SU-DHL-6 (cell line): ENCODE measurements around the gene BBX.

Experiments
- H2AFZ ChIP-seq: fragments of 200-600 bp; sonication (generic); 2 replicates; pipeline ENCODE4 v1.6.1; 2014; ENCODE audit warnings: low read depth, mild to moderate bottlenecking, moderate library complexity, mixed read lengths, antibody characterized with exemption, low read length; ENCODE audit not compliant: severe bottlenecking
- H3F3A ChIP-seq: fragments of 200-600 bp; shearing (Covaris generic); 2 replicates; pipeline ENCODE4 v1.6.0; 2016; ENCODE audit warnings: antibody characterized with exemption, mild to moderate bottlenecking; ENCODE audit not compliant: insufficient read depth
- H3K27ac ChIP-seq: fragments of 200-600 bp; sonication (generic); 2 replicates; pipeline ENCODE4 v1.5.1; 2016; ENCODE audit warnings: low read depth, mild to moderate bottlenecking, low read length, moderate library complexity, mixed read lengths
- H3K27me3 ChIP-seq: fragments of 200-600 bp; sonication (generic), shearing (Covaris generic); 2 replicates; pipeline ENCODE4 v1.6.0; 2014; ENCODE audit warnings: mild to moderate bottlenecking, low read length
- H3K36me3 ChIP-seq: fragments of 200-600 bp; sonication (generic); 2 replicates; pipeline ENCODE4 v1.6.1; 2014; ENCODE audit warnings: mild to moderate bottlenecking, low read length, mixed read lengths
- H3K4me2 ChIP-seq: fragments of 300-600, 200-600 bp; shearing (Covaris generic), sonication (generic); 2 replicates; pipeline ENCODE4 v1.6.0; 2014; ENCODE audit warnings: low read length, low read depth, mild to moderate bottlenecking; ENCODE audit not compliant: poor library complexity, severe bottlenecking
- H3K4me3 ChIP-seq: fragments of 200-600 bp; sonication (generic); 2 replicates; pipeline ENCODE4 v1.5.1; 2014; ENCODE audit warnings: antibody characterized with exemption, low read length, mild to moderate bottlenecking, mixed read lengths; ENCODE audit not compliant: insufficient read depth, poor library complexity, severe bottlenecking
- H3K79me2 ChIP-seq: fragments of 200-600 bp; sonication (generic); 2 replicates; pipeline ENCODE4 v1.6.1; 2014; ENCODE audit warnings: mild to moderate bottlenecking, low read length, moderate library complexity; ENCODE audit not compliant: insufficient read depth
- H3K9ac ChIP-seq: fragments of 200-600 bp; sonication (generic); 2 replicates; pipeline ENCODE4 v1.7.0; 2014; ENCODE audit warnings: mild to moderate bottlenecking, low read length
- H3K9me2 ChIP-seq: fragments of 200-600 bp; sonication (generic); replicated peaks from 2 replicates; pipeline ENCODE4 v1.6.1; 2014; ENCODE audit warnings: low read length; ENCODE audit not compliant: insufficient read depth
- H3K9me3 ChIP-seq: fragments of 200-600 bp; sonication (generic); 2 replicates; pipeline ENCODE4 v1.6.1; 2014; ENCODE audit warnings: low read length, mixed read lengths; ENCODE audit not compliant: insufficient read depth
- H4K20me1 ChIP-seq: fragments of 200-600 bp; sonication (generic); 2 replicates; pipeline ENCODE4 v1.6.1; 2014; ENCODE audit warnings: low read depth, mild to moderate bottlenecking, antibody characterized with exemption, low read length, moderate library complexity, mixed read lengths
- EZH2phosphoT487 ChIP-seq: fragments of 200-600 bp; sonication (generic), shearing (Covaris generic); conservative IDR thresholded peaks from 2 replicates; pipeline ENCODE4 v1.6.1; 2018; ENCODE audit warnings: mild to moderate bottlenecking, antibody characterized with exemption, low read length, moderate library complexity, mixed read lengths
- TF ChIP-seq, protein P1 (sequence below): fragments of 200-600 bp; sonication (generic); IDR thresholded peaks from one replicate; pipeline ENCODE4 v1.5.1; 2017; ENCODE audit warnings: antibody characterized with exemption, mild to moderate bottlenecking, low read length, moderate library complexity; ENCODE audit not compliant: insufficient read depth, poor library complexity, severe bottlenecking

The BBX gene

DNA sequence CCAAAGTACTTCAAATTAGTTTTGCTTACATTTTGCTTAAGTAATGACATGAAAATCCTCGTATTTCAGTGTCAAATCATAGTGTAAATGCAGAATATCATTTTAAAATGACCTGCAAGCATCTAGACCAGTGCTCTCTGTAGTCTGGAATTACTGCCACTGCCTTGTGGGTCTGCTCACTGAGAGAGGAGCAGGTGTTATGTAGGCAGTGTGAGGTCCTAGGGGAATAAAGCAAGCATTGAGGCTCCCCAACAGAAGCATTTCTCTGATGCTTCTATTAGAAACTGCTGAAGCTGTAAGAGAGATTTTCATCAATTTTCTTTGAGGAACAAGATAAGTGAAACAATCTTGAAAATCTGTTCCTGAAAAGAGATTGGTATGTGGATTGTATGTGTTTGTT lies 253.2 kb downstream of the BBX start:
- Histone ChIP-seq H3K9ac (no peak overlapping the region), H2AFZ (no peak overlapping the region), H3K9me3 (no peaks in the 10 kb centered on the region), H3K4me2 (no peak overlapping the region), H3K36me3 (peaks cover 9% of the 10 kb centered on the region; the same call in 1 of the 2 replicates), H3K27me3 (no peaks in the 10 kb centered on the region), H3K27ac (no peak overlapping the region), H4K20me1 (no peaks in the 10 kb centered on the region), H3K4me3 (no peak overlapping the region), H3K9me2 (no peaks in the 10 kb centered on the region), H3F3A (no peaks in the 10 kb centered on the region), H3K79me2 (no peaks in the 10 kb centered on the region)
- TF ChIP-seq, protein P1, sequence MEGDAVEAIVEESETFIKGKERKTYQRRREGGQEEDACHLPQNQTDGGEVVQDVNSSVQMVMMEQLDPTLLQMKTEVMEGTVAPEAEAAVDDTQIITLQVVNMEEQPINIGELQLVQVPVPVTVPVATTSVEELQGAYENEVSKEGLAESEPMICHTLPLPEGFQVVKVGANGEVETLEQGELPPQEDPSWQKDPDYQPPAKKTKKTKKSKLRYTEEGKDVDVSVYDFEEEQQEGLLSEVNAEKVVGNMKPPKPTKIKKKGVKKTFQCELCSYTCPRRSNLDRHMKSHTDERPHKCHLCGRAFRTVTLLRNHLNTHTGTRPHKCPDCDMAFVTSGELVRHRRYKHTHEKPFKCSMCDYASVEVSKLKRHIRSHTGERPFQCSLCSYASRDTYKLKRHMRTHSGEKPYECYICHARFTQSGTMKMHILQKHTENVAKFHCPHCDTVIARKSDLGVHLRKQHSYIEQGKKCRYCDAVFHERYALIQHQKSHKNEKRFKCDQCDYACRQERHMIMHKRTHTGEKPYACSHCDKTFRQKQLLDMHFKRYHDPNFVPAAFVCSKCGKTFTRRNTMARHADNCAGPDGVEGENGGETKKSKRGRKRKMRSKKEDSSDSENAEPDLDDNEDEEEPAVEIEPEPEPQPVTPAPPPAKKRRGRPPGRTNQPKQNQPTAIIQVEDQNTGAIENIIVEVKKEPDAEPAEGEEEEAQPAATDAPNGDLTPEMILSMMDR = no peak

DNA sequence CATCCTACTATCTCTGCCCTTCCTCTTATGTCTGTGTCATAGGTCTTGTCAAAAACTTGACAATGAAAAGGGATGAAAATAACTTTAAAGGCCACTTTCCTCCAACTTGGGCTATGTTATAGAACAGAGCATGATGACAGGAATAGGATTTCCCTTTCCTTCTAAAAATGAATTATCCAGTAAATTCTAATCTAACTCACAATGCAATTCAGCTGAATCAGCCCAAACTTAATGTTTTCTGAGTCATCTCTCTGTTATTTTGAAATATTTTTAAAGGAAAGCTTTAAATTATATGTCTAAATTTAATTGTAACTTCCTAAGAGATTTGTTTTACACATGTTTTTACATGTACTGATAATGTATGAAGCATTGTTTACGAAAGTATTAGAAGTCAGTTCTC lies 258.5 kb downstream of the BBX start:
- H3F3A ChIP-seq = no peaks in the 10 kb centered on the region
- no peaks in the 10 kb centered on the region for H3K79me2 ChIP-seq
- TF ChIP-seq, protein P1 = no peak
- no peak for TF ChIP-seq EZH2phosphoT487
- H3K9ac ChIP-seq = no peak overlapping the region
- H3K9me3 ChIP-seq = no peaks in the 10 kb centered on the region
- no peak overlapping the region for H3K4me2 ChIP-seq
- H3K4me3 ChIP-seq = no peak overlapping the region
- H3K36me3 ChIP-seq = peaks cover 40% of the 10 kb centered on the region
- H4K20me1 ChIP-seq = no peaks in the 10 kb centered on the region
- H3K9me2 ChIP-seq = no peaks in the 10 kb centered on the region
- H2AFZ ChIP-seq = no peak overlapping the region
- no peaks in the 10 kb centered on the region for H3K27me3 ChIP-seq
- H3K27ac ChIP-seq = no peak overlapping the region

DNA sequence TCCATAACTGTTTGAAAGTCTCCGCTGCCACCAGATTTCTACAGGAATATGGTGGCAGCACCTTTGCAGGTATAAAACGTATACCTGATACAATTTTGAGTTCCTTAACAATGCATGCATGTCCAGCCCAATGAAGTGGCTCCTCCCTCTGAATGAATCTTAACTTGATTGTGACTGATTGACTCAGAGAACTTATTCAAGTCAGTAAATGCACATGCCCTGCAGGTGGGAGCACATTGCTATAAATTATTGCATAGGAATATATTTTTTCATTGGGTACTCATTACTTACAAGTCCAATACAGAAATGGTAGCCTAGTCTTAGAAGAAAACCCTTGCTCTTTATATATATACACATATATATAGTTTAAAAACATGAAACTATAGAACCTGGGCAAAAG lies 259.3 kb downstream of the BBX start:
- H3K9ac ChIP-seq = no peak overlapping the region
- no peak overlapping the region for H3K4me2 ChIP-seq
- TF ChIP-seq EZH2phosphoT487 = no peak
- TF ChIP-seq, protein P1 = no peak
- H2AFZ ChIP-seq = no peak overlapping the region
- no peaks in the 10 kb centered on the region for H3K9me2 ChIP-seq
- H3K4me3 ChIP-seq = no peak overlapping the region
- H3K27ac ChIP-seq = no peak overlapping the region
- H3K36me3 ChIP-seq = peaks cover 37% of the 10 kb centered on the region
- no peaks in the 10 kb centered on the region for H3K9me3 ChIP-seq
- H3K27me3 ChIP-seq = no peaks in the 10 kb centered on the region
- no peaks in the 10 kb centered on the region for H4K20me1 ChIP-seq
- no peaks in the 10 kb centered on the region for H3K79me2 ChIP-seq
- no peaks in the 10 kb centered on the region for H3F3A ChIP-seq
